ENCODE measurements around the gene SCD. TPM values are rescaled to one million over a fixed set of nuclear protein-coding genes. Genes with fewer than 3 reads are reported as not detected.

Gene SCD
- polyA plus RNA-seq, 1 experiment: 32.1 TPM

DNA sequence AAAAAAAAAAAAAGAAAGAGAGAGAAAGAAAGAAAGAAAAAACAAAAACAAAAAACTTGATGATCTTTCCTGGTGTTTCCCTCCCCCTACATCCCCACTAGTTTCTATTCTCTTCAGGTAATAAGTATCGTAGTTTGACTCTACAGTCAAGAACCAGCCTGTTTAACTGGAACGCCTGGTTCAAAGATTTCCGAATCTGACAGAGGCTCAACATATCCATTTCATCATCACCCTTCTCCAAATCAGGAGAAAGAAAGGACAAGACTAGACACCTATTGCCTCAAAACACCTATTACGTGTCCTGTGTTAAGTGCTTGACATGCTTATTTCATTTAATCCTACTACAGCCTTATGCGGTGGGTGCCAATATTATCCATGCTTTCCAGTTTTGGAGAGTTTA is 40.2 kb upstream of the SCD start:
- no peaks in the 10 kb centered on the region for H3K36me3 ChIP-seq (ENCODE audit: control insufficient read depth, insufficient read depth, low read length)
- POLR2A ChIA-PET: no interaction called here
- TF ChIP-seq, protein P1, sequence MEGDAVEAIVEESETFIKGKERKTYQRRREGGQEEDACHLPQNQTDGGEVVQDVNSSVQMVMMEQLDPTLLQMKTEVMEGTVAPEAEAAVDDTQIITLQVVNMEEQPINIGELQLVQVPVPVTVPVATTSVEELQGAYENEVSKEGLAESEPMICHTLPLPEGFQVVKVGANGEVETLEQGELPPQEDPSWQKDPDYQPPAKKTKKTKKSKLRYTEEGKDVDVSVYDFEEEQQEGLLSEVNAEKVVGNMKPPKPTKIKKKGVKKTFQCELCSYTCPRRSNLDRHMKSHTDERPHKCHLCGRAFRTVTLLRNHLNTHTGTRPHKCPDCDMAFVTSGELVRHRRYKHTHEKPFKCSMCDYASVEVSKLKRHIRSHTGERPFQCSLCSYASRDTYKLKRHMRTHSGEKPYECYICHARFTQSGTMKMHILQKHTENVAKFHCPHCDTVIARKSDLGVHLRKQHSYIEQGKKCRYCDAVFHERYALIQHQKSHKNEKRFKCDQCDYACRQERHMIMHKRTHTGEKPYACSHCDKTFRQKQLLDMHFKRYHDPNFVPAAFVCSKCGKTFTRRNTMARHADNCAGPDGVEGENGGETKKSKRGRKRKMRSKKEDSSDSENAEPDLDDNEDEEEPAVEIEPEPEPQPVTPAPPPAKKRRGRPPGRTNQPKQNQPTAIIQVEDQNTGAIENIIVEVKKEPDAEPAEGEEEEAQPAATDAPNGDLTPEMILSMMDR (IDR thresholded peaks at IDR 0.05; ENCODE audit: insufficient read depth, low read depth, low read length): no peak
- no peak for DNase-seq (ENCODE audit: low read depth)
- H3K27me3 ChIP-seq (ENCODE audit: control insufficient read depth, insufficient read depth, low read length): peaks cover 14% of the 10 kb centered on the region
- CTCF ChIA-PET: interaction anchor here (0.6 kb wide), 1 partner anchor 131 kb away, joined by 3 read pairs; no protein-coding TSS in a partner anchor
- no peak overlapping the region for H3K4me3 ChIP-seq (ENCODE audit: low read depth, low read length)

DNA sequence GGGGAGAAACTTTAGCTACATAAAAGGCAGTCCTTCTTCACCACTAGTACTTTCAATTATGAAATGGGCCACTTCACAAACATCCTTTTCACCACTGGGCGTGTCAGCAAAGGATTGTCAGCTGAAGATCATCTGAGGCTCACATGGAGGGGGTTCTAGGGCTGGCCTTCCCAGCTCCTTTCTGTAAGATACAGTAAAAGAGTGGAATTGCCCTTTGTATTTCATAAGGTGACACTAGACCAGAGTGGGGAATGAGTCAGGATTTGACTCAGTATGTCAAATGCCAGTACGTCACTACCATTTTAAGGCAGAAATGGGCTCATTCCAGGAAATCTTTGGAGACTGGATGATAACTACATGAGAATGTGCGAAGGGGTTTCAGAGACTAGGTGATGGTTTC is 39.3 kb upstream of the SCD start:
- CTCF ChIA-PET: interaction anchor here (1.6 kb wide), 1 partner anchor 22 kb away, joined by 3 read pairs; the partner anchor contains the start of gene PKD2L1
- TF ChIP-seq, protein P1 (IDR thresholded peaks at IDR 0.05; ENCODE audit: insufficient read depth, low read depth, low read length): no peak
- peaks cover 16% of the 10 kb centered on the region for H3K27me3 ChIP-seq (ENCODE audit: control insufficient read depth, insufficient read depth, low read length)

DNA sequence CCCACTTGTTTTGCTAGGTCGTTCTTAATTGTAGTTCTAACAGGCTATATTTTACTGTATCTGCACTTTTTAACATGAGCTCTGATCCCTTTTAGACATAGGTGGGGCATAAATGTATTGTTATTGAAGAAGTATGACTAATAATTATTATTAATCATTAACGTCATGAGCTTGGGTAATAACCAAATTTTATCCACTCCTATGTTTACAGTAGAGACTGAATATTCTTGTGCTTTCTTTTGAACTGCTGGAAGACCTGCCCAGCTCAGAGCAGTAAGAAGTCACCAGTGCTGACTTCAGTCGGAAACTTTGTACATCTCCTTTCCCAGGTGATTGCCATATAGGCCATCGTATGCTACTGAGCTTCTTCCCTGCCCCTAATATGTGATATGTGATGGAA is 35.7 kb upstream of the SCD start:
- POLR2A ChIA-PET: no interaction called here
- CTCF ChIA-PET: interaction anchor here (0.7 to 1.9 kb wide), 2 partner anchors 207 to 466 kb away, joined by 4 to 5 read pairs; no protein-coding TSS in a partner anchor
- Histone ChIP-seq H3K36me3 (ENCODE audit: control insufficient read depth, insufficient read depth, low read length) (no peaks in the 10 kb centered on the region), H3K27me3 (ENCODE audit: control insufficient read depth, insufficient read depth, low read length) (peaks cover 9% of the 10 kb centered on the region), H3K4me3 (ENCODE audit: low read depth, low read length) (no peak overlapping the region)
- no peak for DNase-seq (ENCODE audit: low read depth)
- TF ChIP-seq, protein P1 (IDR thresholded peaks at IDR 0.05; ENCODE audit: insufficient read depth, low read depth, low read length): no peak

More for the DNA sequence above, 39.3 kb upstream of the SCD start:
- Histone ChIP-seq H3K4me3 (ENCODE audit: low read depth, low read length) (no peak overlapping the region), H3K36me3 (ENCODE audit: control insufficient read depth, insufficient read depth, low read length) (no peaks in the 10 kb centered on the region)
- POLR2A ChIA-PET: no interaction called here
- DNase-seq (ENCODE audit: low read depth): no peak

DNA sequence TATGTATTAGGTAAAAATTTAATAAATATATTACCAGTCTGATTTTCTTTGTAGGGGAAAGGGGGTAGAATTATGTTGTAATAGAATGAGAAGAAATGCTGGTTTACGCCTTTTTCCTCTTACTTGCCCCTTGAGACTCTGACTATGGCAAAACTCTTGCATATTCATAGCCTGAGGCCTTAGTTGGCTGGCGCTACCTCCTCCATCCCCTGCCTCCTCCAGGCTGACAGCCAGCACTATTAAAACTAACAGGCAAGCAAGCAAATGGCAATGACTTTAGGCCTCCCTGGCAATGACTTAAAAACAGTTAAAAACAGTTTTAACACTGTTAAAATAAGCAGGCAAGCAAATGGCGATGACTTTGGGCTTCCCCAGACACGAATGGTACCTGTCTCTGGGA is 31.4 kb upstream of the SCD start:
- POLR2A ChIA-PET: no interaction called here
- H3K27me3 ChIP-seq (ENCODE audit: control insufficient read depth, insufficient read depth, low read length): peaks cover 13% of the 10 kb centered on the region
- CTCF ChIA-PET: interaction anchor here (1.3 kb wide), 1 partner anchor 11 kb away, joined by 3 read pairs; no protein-coding TSS in a partner anchor
- H3K36me3 ChIP-seq (ENCODE audit: control insufficient read depth, insufficient read depth, low read length): no peaks in the 10 kb centered on the region
- no peak for DNase-seq (ENCODE audit: low read depth)
- H3K4me3 ChIP-seq (ENCODE audit: low read depth, low read length): no peak overlapping the region
- TF ChIP-seq, protein P1 (IDR thresholded peaks at IDR 0.05; ENCODE audit: insufficient read depth, low read depth, low read length): no peak

DNA sequence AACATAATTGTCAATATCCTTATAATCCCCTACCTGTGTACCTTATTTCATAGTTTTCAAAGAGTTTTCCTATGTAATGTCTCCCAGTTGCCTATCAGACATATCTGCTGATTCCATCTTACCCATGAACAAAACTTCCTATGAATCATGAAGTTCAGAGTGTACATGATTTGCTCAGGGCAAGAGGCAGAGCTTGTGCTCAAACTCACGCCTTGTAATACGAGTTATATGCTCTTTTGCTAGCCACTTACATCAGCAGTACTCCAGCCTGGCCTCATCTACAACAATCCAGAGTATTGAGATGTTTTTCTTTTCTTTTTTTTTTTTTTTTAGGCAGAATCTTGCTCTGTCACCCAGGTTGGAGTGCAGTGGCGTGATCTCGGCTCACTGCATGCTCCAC is 28.8 kb upstream of the SCD start:
- TF ChIP-seq, protein P1 (IDR thresholded peaks at IDR 0.05; ENCODE audit: insufficient read depth, low read depth, low read length): no peak
- ChIA-PET CTCF (interaction anchor here (0.6 to 1.8 kb wide), 2 partner anchors 12 to 50 kb away, joined by 4 read pairs; partner anchors contain the start of gene PKD2L1), POLR2A (no interaction called here)
- Histone ChIP-seq H3K27me3 (ENCODE audit: control insufficient read depth, insufficient read depth, low read length) (peaks cover 9% of the 10 kb centered on the region), H3K4me3 (ENCODE audit: low read depth, low read length) (no peak overlapping the region), H3K36me3 (ENCODE audit: control insufficient read depth, insufficient read depth, low read length) (no peaks in the 10 kb centered on the region)
- no peak for DNase-seq (ENCODE audit: low read depth)
